PC-9 (cell line): ENCODE results near the gene MFSD11. TPM values are rescaled to one million over a fixed set of nuclear protein-coding genes. Genes with fewer than 3 reads are reported as not detected.

ENCODE experiments used
- BruUV-seq: library from RNA; stranded (reverse); fragments of 400-500 nt; replicated peaks from 2 replicates; lab custom pipeline; 2021; lab: Mats Ljungman, UMichigan
- CTCF ChIA-PET: fragments of 300-600 bp; sonication (Branson Sonifier 250); formaldehyde crosslinking; loops from one replicate; lab custom pipeline; 2022; ENCODE audit warnings: antibody characterized with exemption; lab: Charles Lee
- POLR2A ChIA-PET: fragments of 300-600 bp; sonication (Branson Sonifier 250); formaldehyde crosslinking; loops from one replicate; lab custom pipeline; 2022; ENCODE audit warnings: antibody characterized with exemption; ENCODE audit not compliant: unreplicated experiment; lab: Charles Lee
- DNase-seq, 2 experiments: peaks; one replicate each; pipeline versions ENCODE4 v3.0.0 to v3.0.0-alpha.2; 2015 to 2022; ENCODE audit warnings: mixed read lengths in 1 of 2
- H2AFZ ChIP-seq: fragments of 200-600 bp; sonication (generic); 2 replicates; pipeline ENCODE4 v1.8.1; 2017; ENCODE audit warnings: antibody characterized with exemption
- H3F3A ChIP-seq: fragments of 200-600 bp; sonication (generic); 2 replicates; pipeline ENCODE4 v1.8.1; 2017; ENCODE audit warnings: antibody characterized with exemption, mild to moderate bottlenecking, low read depth; ENCODE audit not compliant: insufficient read depth
- H3K27ac ChIP-seq: fragments of 200-600 bp; sonication (generic); 2 replicates; pipeline ENCODE4 v1.6.1; 2016; ENCODE audit warnings: mixed run types
- H3K27me3 ChIP-seq: fragments of 200-600 bp; sonication (generic); 2 replicates; pipeline ENCODE4 v1.6.1; 2016; ENCODE audit warnings: low read depth, mixed run types; ENCODE audit not compliant: insufficient read depth
- H3K36me3 ChIP-seq: fragments of 200-600 bp; sonication (generic); 2 replicates; pipeline ENCODE4 v1.6.1; 2016; ENCODE audit warnings: low read depth, mixed run types
- H3K4me1 ChIP-seq: fragments of 200-600 bp; sonication (generic); replicated peaks from 2 replicates; pipeline ENCODE4 v1.6.1; 2016; ENCODE audit warnings: mixed run types; ENCODE audit not compliant: insufficient read depth
- H3K4me2 ChIP-seq: fragments of 200-600 bp; sonication (generic); 2 replicates; pipeline ENCODE4 v1.6.1; 2017; ENCODE audit warnings: mixed run types
- H3K4me3 ChIP-seq: fragments of 200-600 bp; sonication (generic); 2 replicates; pipeline ENCODE4 v1.6.1; 2016; ENCODE audit warnings: mixed run types
- H3K79me2 ChIP-seq: fragments of 200-600 bp; sonication (generic); 2 replicates; pipeline ENCODE4 v1.6.1; 2017; ENCODE audit warnings: low read depth, mixed run types
- H3K9me2 ChIP-seq: fragments of 200-600 bp; sonication (generic); 2 replicates; pipeline ENCODE4 v1.8.1; 2017; ENCODE audit warnings: mild to moderate bottlenecking; ENCODE audit not compliant: insufficient read depth
- H3K9me3 ChIP-seq: fragments of 200-600 bp; sonication (generic); 2 replicates; pipeline ENCODE4 v1.8.1; 2016; ENCODE audit warnings: low read depth; ENCODE audit not compliant: insufficient read depth
- H4K20me1 ChIP-seq: fragments of 200-600 bp; sonication (generic); 2 replicates; pipeline ENCODE4 v1.8.1; 2017; ENCODE audit not compliant: insufficient read depth
- CTCF ChIP-seq: fragments of 200-600 bp; sonication (generic); conservative IDR thresholded peaks from 2 replicates; pipeline ENCODE4 v1.6.1; 2017; ENCODE audit warnings: mixed run types, antibody characterized with exemption, mild to moderate bottlenecking, moderate library complexity
- EZH2 ChIP-seq: fragments of 200-600 bp; sonication (generic); IDR thresholded peaks from 2 replicates; pipeline ENCODE4 v1.8.0; 2017; ENCODE audit warnings: antibody characterized with exemption, low read depth
- intact Hi-C: fragments of 100-400 bp; cut with micrococcal nuclease; formaldehyde crosslinking; loops from one replicate; pipeline ENCODE4 v1.10.0; 2022; ENCODE audit not compliant: unreplicated experiment
- total RNA-seq: library from RNA; stranded (reverse); gene quantifications from 2 replicates; pipeline ENCODE4 v1.2.3, GENCODE V29; 2021

The MFSD11 gene
- total RNA-seq, 1 experiment from 2014 or later, result 47.3 TPM

- no peaks in the 10 kb centered on the region for H3K9me3 ChIP-seq
- H3K36me3 ChIP-seq, result no peaks in the 10 kb centered on the region
- no peaks in the 10 kb centered on the region for H3K9me2 ChIP-seq
- H3F3A ChIP-seq, result no peaks in the 10 kb centered on the region
- H3K79me2 ChIP-seq, result no peaks in the 10 kb centered on the region
- no peak overlapping the region for H3K4me2 ChIP-seq
- peaks cover 13% of the 10 kb centered on the region; the same call in 1 of the 2 replicates for H3K4me1 ChIP-seq
- H3K27ac ChIP-seq, result no peak overlapping the region
- intact Hi-C loops, result no loop called here
- H2AFZ ChIP-seq, result no peak overlapping the region
- H3K4me3 ChIP-seq, result no peak overlapping the region
- ChIA-PET CTCF (no interaction called here), POLR2A (no interaction called here)
- TF ChIP-seq EZH2, result no peak
- TF ChIP-seq CTCF, result no peak
- H4K20me1 ChIP-seq, result no peaks in the 10 kb centered on the region
- no peak for DNase-seq
- no TSS peak for BruUV-seq
- no peaks in the 10 kb centered on the region for H3K27me3 ChIP-seq
Measured at GRCh38 chr17:76775021-76775600, 37.2 kb downstream of the MFSD11 start.

- DNase-seq, result no peak
- Histone ChIP-seq H2AFZ (no peak overlapping the region), H3K9me3 (no peaks in the 10 kb centered on the region), H3K4me2 (no peak overlapping the region), H3K27ac (no peak overlapping the region), H3K36me3 (no peaks in the 10 kb centered on the region), H3K79me2 (no peaks in the 10 kb centered on the region), H3K4me3 (no peak overlapping the region), H3F3A (no peaks in the 10 kb centered on the region), H3K9me2 (no peaks in the 10 kb centered on the region), H3K4me1 (no peaks in the 10 kb centered on the region), H4K20me1 (no peaks in the 10 kb centered on the region), H3K27me3 (no peaks in the 10 kb centered on the region)
- BruUV-seq, result no TSS peak
- intact Hi-C loops, result no loop called here
- CTCF ChIA-PET, result no interaction called here
- TF ChIP-seq CTCF (no peak), EZH2 (no peak)
- POLR2A ChIA-PET, result no interaction called here
Measured at GRCh38 chr17:76781056-76781982, 43.4 kb downstream of the MFSD11 start.

- Histone ChIP-seq H2AFZ (no peak overlapping the region), H3K4me2 (no peak overlapping the region), H3K27me3 (no peaks in the 10 kb centered on the region), H3F3A (no peaks in the 10 kb centered on the region), H3K27ac (no peak overlapping the region), H3K4me3 (no peak overlapping the region), H3K4me1 (no peaks in the 10 kb centered on the region), H4K20me1 (no peaks in the 10 kb centered on the region), H3K9me3 (no peaks in the 10 kb centered on the region), H3K79me2 (no peaks in the 10 kb centered on the region), H3K9me2 (no peaks in the 10 kb centered on the region), H3K36me3 (no peaks in the 10 kb centered on the region)
- DNase-seq, result no peak
- intact Hi-C loops, result no loop called here
- POLR2A ChIA-PET, result no interaction called here
- CTCF ChIA-PET, result no interaction called here
- no TSS peak for BruUV-seq
- TF ChIP-seq CTCF (no peak), EZH2 (no peak)
Measured at GRCh38 chr17:76783146-76783545, 45.2 kb downstream of the MFSD11 start.
